HCT116 (cell line): Measurements from ENCODE around the gene ATXN2. TPM values are rescaled to one million over a fixed set of nuclear protein-coding genes. Genes with fewer than 3 reads are reported as not detected.
"Not testable (repeated sequence)": the region's sequence is repeated elsewhere in the genome, so short reads cannot be mapped to it uniquely, and the experiment has no call there.

Source experiments
- ATAC-seq: fragments of 200-7000 bp; cut with Tn5 transposase; 2 replicates; pipeline ENCODE4 v1.9.1; 2020; ENCODE audit warnings: mild to moderate bottlenecking, moderate library complexity
- BruUV-seq: library from RNA; stranded (reverse); fragments of 400-500 nt; replicated peaks from 2 replicates; lab custom pipeline; 2021; lab: Mats Ljungman, UMichigan
- CTCF ChIA-PET: fragments of 300-600 bp; sonication (Branson Sonifier 250); formaldehyde crosslinking; loops from one replicate; lab custom pipeline; 2021; ENCODE audit warnings: antibody characterized with exemption; lab: Charles Lee
- POLR2A ChIA-PET: fragments of 300-600, 350-600 bp; sonication (Branson Sonifier 250); formaldehyde crosslinking; loops from one replicate; lab custom pipeline; 2021; ENCODE audit warnings: antibody characterized with exemption; lab: Charles Lee
- RAD21 ChIA-PET, 2 experiments: fragments of 300-600 bp; sonication (Branson Sonifier 250); formaldehyde crosslinking; loops; one replicate each; lab custom pipeline; 2023; ENCODE audit warnings: low total read pairs in 2 of 2; ENCODE audit not compliant: uncharacterized antibody in 2 of 2, unreplicated experiment in 2 of 2, low non-redundant PET in 1 of 2; lab: Charles Lee
- DNase-seq: peaks from one replicate; pipeline ENCODE4 v3.0.0-alpha.2; 2010; ENCODE audit warnings: low read depth, low spot score
- H2AFZ ChIP-seq: fragments of 200-600 bp; shearing (Covaris generic), sonication (generic); 2 replicates; pipeline ENCODE4 v1.6.1; 2017; ENCODE audit warnings: low read depth, mixed run types, mixed read lengths, antibody characterized with exemption, low read length; ENCODE audit not compliant: poor library complexity, severe bottlenecking
- H3K27ac ChIP-seq: 2 replicates; pipeline ENCODE4 v1.5.1; 2012; ENCODE audit warnings: low read depth, low read length
- H3K27me3 ChIP-seq: fragments of 200-600 bp; sonication (generic); 2 replicates; pipeline ENCODE4 v1.6.1; 2016; ENCODE audit warnings: mixed run types, low read length, mixed read lengths; ENCODE audit not compliant: insufficient read depth
- H3K36me3 ChIP-seq, 2 experiments: fragments of 200-500 bp in 1 of 2; fragments of 200-600 bp in 1 of 2; sonication (Bioruptor generic) in 1 of 2; sonication (generic) in 1 of 2; 2 replicates each; pipeline versions ENCODE4 v1.5.1 to v1.6.1; 2014 to 2016; ENCODE audit warnings: low read length in 2 of 2, inconsistent platforms in 1 of 2, mixed read lengths in 1 of 2, mixed run types in 1 of 2; ENCODE audit not compliant: insufficient read depth in 2 of 2, control insufficient read depth in 1 of 2
- H3K4me1 ChIP-seq, 2 experiments: fragments of 200-600 bp in 1 of 2; sonication (generic) in 1 of 2; 2 replicates each; pipeline versions ENCODE4 v1.5.1 to v1.6.1; 2012 to 2017; ENCODE audit warnings: low read length in 2 of 2, inconsistent platforms in 1 of 2, mild to moderate bottlenecking in 1 of 2, mixed read lengths in 1 of 2, mixed run types in 1 of 2, moderate library complexity in 1 of 2; ENCODE audit not compliant: insufficient read depth in 2 of 2, control insufficient read depth in 1 of 2
- H3K4me2 ChIP-seq: fragments of 200-600 bp; sonication (generic); 2 replicates; pipeline ENCODE4 v1.6.1; 2017; ENCODE audit warnings: mixed run types, low read length, mixed read lengths
- H3K4me3 ChIP-seq, 2 experiments: fragments of 200-600 bp in 1 of 2; sonication (generic) in 1 of 2; replicated peaks in 1 of 2; 2 replicates each; pipeline ENCODE4 v1.5.1; 2011 to 2016; ENCODE audit warnings: low read length in 2 of 2, control low read depth in 1 of 2, low read depth in 1 of 2, mild to moderate bottlenecking in 1 of 2, mixed read lengths in 1 of 2, mixed run types in 1 of 2
- H3K79me2 ChIP-seq: fragments of 200-600 bp; sonication (generic); 2 replicates; pipeline ENCODE4 v1.6.1; 2017; ENCODE audit warnings: mild to moderate bottlenecking, mixed run types, low read length, moderate library complexity, mixed read lengths; ENCODE audit not compliant: insufficient read depth
- H3K9ac ChIP-seq: fragments of 200-600 bp; sonication (generic); 2 replicates; pipeline ENCODE4 v1.6.1; 2016; ENCODE audit warnings: low read length, mixed read lengths
- H3K9me2 ChIP-seq: fragments of 200-600 bp; sonication (generic), shearing (Covaris generic); 2 replicates; pipeline ENCODE4 v1.6.1; 2017; ENCODE audit warnings: mixed run types, mild to moderate bottlenecking, moderate library complexity; ENCODE audit not compliant: insufficient read depth
- H3K9me3 ChIP-seq, 2 experiments: fragments of 200-500 bp in 1 of 2; fragments of 200-600 bp in 1 of 2; sonication (Bioruptor generic) in 1 of 2; sonication (generic) in 1 of 2; 2 replicates each; pipeline ENCODE4 v1.6.1; 2014 to 2017; ENCODE audit warnings: low read length in 2 of 2, mixed read lengths in 2 of 2, inconsistent platforms in 1 of 2, low read depth in 1 of 2, mild to moderate bottlenecking in 1 of 2, mixed run types in 1 of 2, moderate library complexity in 1 of 2; ENCODE audit not compliant: control insufficient read depth in 1 of 2, insufficient read depth in 1 of 2
- H4K20me1 ChIP-seq: fragments of 200-600 bp; sonication (generic), shearing (Covaris generic); 2 replicates; pipeline ENCODE4 v1.6.1; 2017; ENCODE audit warnings: mixed run types, mild to moderate bottlenecking, moderate library complexity; ENCODE audit not compliant: insufficient read depth
- ZBTB33 ChIP-seq: IDR thresholded peaks from 2 replicates; pipeline ENCODE4 v1.6.1; 2011; ENCODE audit warnings: mild to moderate bottlenecking, low read length, moderate library complexity; ENCODE audit not compliant: insufficient replicate concordance; ENCODE audit errors: extremely low read depth
- intact Hi-C: fragments of 100-400 bp; cut with micrococcal nuclease; formaldehyde crosslinking; loops from 2 replicates; pipeline ENCODE4 v1.10.0; 2022
- total RNA-seq: library from RNA; stranded (reverse); gene quantifications from one replicate; pipeline ENCODE4 v1.2.1, GENCODE V29; 2021; ENCODE audit not compliant: unreplicated experiment

The ATXN2 gene
- total RNA-seq, 1 experiment from 2014 or later = 72.7 TPM

- BruUV-seq = TSS peak; percentile 31
- Histone ChIP-seq H3K9me3 (no peaks in the 10 kb centered on the region), H3K79me2 (peaks cover 28% of the 10 kb centered on the region), H3K9me2 (no peaks in the 10 kb centered on the region), H4K20me1 (no peaks in the 10 kb centered on the region), H3K9ac (peak overlapping the region; percentile 26; the same call in 1 of the 2 replicates), H3K36me3 (no peaks in the 10 kb centered on the region), H3K27ac (peak overlapping the region; percentile 38; the same call in 1 of the 2 replicates), H3K4me2 (peak overlapping the region; percentile 99), H2AFZ (no peak overlapping the region), H3K27me3 (no peaks in the 10 kb centered on the region), H3K4me1 (peaks cover 21 to 54% of the 10 kb centered on the region in 2 experiments), H3K4me3 (peak overlapping the region; percentile 27 to 91; a peak in 3 of 4 replicates)
- RAD21 ChIA-PET = no interaction called here
- CTCF ChIA-PET = interaction anchor here (1.2 to 1.6 kb wide), 2 partner anchors 7 to 47 kb away, joined by 3 to 6 read pairs; no protein-coding TSS in a partner anchor
- ATAC-seq (no peak), DNase-seq (no peak)
- TF ChIP-seq ZBTB33 = no peak
- POLR2A ChIA-PET = no interaction called here
- intact Hi-C loops = no loop called here
Measured at GRCh38 chr12:111404362-111405148, 194.6 kb downstream of the ATXN2 start.

DNA sequence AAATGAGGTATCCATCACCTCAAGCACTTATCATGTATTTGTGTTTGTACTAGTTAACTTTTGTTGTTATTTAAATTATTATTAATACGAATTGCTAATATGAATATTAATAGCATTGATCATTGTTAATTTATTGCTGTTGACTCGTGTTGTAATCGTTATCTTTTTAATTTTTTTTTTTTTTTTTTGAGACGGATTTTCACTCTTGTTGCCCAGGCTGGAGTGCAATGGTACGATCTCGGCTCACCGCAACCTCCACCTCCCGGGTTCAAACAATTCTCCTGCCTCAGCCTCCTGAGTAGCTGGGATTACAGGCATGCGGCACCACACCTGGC lies 196.7 kb downstream of the ATXN2 start:
- H3K79me2 ChIP-seq = peaks cover 13% of the 10 kb centered on the region
- H3K36me3 ChIP-seq, H3K27me3 ChIP-seq, BruUV-seq, RAD21 ChIA-PET, H3K9ac ChIP-seq, POLR2A ChIA-PET, H4K20me1 ChIP-seq, H2AFZ ChIP-seq, H3K4me2 ChIP-seq, H3K9me3 ChIP-seq, H3K4me3 ChIP-seq, ATAC-seq, H3K27ac ChIP-seq, DNase-seq, intact Hi-C loops, H3K9me2 ChIP-seq, CTCF ChIA-PET: not testable (repeated sequence)
- H3K4me1 ChIP-seq = peaks cover 21 to 54% of the 10 kb centered on the region in 2 experiments; a peak in 3 of 4 replicates

Other genes with a start within 250 kb of the ATXN2 start
- gene PHETA1, start 230.2 kb downstream of the ATXN2 start, total RNA-seq = 10.6 TPM
- gene SH2B3, start 193.4 kb downstream of the ATXN2 start, total RNA-seq = 17.3 TPM
- 16.7 TPM for gene BRAP, start 86.6 kb upstream of the ATXN2 start, total RNA-seq
- 25.3 TPM for gene ACAD10, start 86.7 kb upstream of the ATXN2 start, total RNA-seq
- gene ALDH2, start 167.6 kb upstream of the ATXN2 start, total RNA-seq = 32.9 TPM
- gene MAPKAPK5, start 242.9 kb upstream of the ATXN2 start, total RNA-seq = 57.9 TPM